BLaER1 treated with 17β-estradiol and CSF1 and Interleukin-3, amounts not matched to agents 10 nM and 100 nM (cell line): ENCODE data around the gene CDH15.
"Not testable (repeated sequence)": the region's sequence is repeated elsewhere in the genome, so short reads cannot be mapped to it uniquely, and the experiment has no call there.

Experiments used
- H3K27ac ChIP-seq, 11 experiments: shearing (Covaris generic); formaldehyde crosslinking; 2 replicates each; pipeline ENCODE4 v1.8.1; 2022
- H3K27me3 ChIP-seq, 11 experiments: shearing (Covaris generic); formaldehyde crosslinking; 2 replicates each; pipeline ENCODE4 v1.8.1; 2022
- H3K36me3 ChIP-seq, 11 experiments: shearing (Covaris generic); formaldehyde crosslinking; 2 replicates each; pipeline ENCODE4 v1.8.1; 2022
- H3K4me1 ChIP-seq, 10 experiments: shearing (Covaris generic); formaldehyde crosslinking; 2 replicates each; pipeline ENCODE4 v1.8.1; 2022
- H3K4me2 ChIP-seq, 11 experiments: shearing (Covaris generic); formaldehyde crosslinking; 2 replicates each; pipeline ENCODE4 v1.8.1; 2022
- H3K4me3 ChIP-seq, 10 experiments: shearing (Covaris generic); formaldehyde crosslinking; 2 replicates each; pipeline ENCODE4 v1.8.1; 2022
- H3K9ac ChIP-seq, 11 experiments: shearing (Covaris generic); formaldehyde crosslinking; 2 replicates each; pipeline ENCODE4 v1.8.1; 2022
- H3K9me3 ChIP-seq, 11 experiments: shearing (Covaris generic); formaldehyde crosslinking; replicated peaks in 1 of 11; 2 replicates each; pipeline ENCODE4 v1.8.1; 2022
- H4K20me1 ChIP-seq, 11 experiments: shearing (Covaris generic); formaldehyde crosslinking; 2 replicates each; pipeline ENCODE4 v1.8.1; 2022
- Cebpa-rat ChIP-seq, 11 experiments: shearing (Covaris generic); IDR thresholded peaks; 2 replicates each; pipeline ENCODE4 v1.8.1; 2022

CDH15 gene

GRCh38 chr16:89163297-89163696 lies 8.3 kb upstream of the CDH15 start:
- peak overlapping the region in 8 of 11 experiments; percentile 4 to 79 (median 62); a peak in 15 of 22 replicates for H3K4me2 ChIP-seq
- no peak for TF ChIP-seq Cebpa-rat (IDR thresholded peaks at IDR 0.05)
- no peaks in the 10 kb centered on the region for H3K36me3 ChIP-seq
- no peak overlapping the region for H3K27ac ChIP-seq
- H3K4me3 ChIP-seq, result no peak overlapping the region
- H3K4me1 ChIP-seq, result peaks cover 17 to 79% (median 75%) of the 10 kb centered on the region in 10 experiments
- no peak overlapping the region for H3K9ac ChIP-seq
- H4K20me1 ChIP-seq, result 0 out of 22 replicates have a peak, but pooled peaks cover 0 to 6% (median 0%) of the 10 kb centered on the region in 11 experiments
- no peaks in the 10 kb centered on the region for H3K9me3 ChIP-seq
- peaks cover 0 to 15% (median 0%) of the 10 kb centered on the region in 11 experiments; a peak in 6 of 22 replicates for H3K27me3 ChIP-seq

DNA sequence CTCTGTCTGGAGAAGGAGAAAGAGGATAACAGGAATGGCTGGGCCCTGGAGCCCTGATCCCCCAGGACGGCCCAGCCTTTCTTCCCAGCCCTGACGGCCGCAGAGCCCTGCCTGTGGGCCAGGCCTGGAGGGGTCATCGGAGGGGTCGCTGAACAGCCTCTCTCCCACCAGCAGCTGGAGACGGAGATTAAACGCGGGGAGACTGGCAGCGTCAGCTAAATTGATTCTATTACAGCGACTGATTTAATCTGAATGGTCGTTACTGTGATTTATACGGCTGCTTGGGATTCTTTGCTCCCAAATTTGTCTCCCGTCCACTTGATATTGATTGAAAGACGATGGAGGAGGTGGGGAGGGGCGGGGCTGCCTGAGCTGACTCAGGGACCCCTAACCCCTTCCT lies 7.1 kb upstream of the CDH15 start:
- Histone ChIP-seq H3K9me3 (no peaks in the 10 kb centered on the region), H3K4me1 (peaks cover 13 to 79% (median 74%) of the 10 kb centered on the region in 10 experiments), H3K4me2 (peak overlapping the region in 8 of 11 experiments; percentile 9 to 79 (median 62); a peak in 12 of 22 replicates), H3K27ac (no peak overlapping the region), H4K20me1 (peaks cover 0 to 7% (median 0%) of the 10 kb centered on the region in 11 experiments; a peak in 1 of 22 replicates), H3K27me3 (peaks cover 0 to 6% (median 0%) of the 10 kb centered on the region in 11 experiments; a peak in 6 of 22 replicates), H3K9ac (peak overlapping the region in 2 of 11 experiments; percentile 3 to 39; a peak in 2 of 22 replicates), H3K36me3 (no peaks in the 10 kb centered on the region), H3K4me3 (no peak overlapping the region)
- no peak for TF ChIP-seq Cebpa-rat (IDR thresholded peaks at IDR 0.05)

- no peaks in the 10 kb centered on the region for H3K36me3 ChIP-seq
- H3K9me3 ChIP-seq, result no peaks in the 10 kb centered on the region
- H3K27ac ChIP-seq, result no peak overlapping the region
- no peak overlapping the region for H3K4me2 ChIP-seq
- no peak for TF ChIP-seq Cebpa-rat (IDR thresholded peaks at IDR 0.05)
- H4K20me1 ChIP-seq, result peaks cover 0 to 9% (median under 1%) of the 10 kb centered on the region in 11 experiments; a peak in 5 of 22 replicates
- peaks cover 13 to 79% (median 75%) of the 10 kb centered on the region in 10 experiments for H3K4me1 ChIP-seq
- no peak overlapping the region for H3K4me3 ChIP-seq
- H3K27me3 ChIP-seq, result peaks cover 0 to 6% (median 0%) of the 10 kb centered on the region in 11 experiments; a peak in 9 of 22 replicates
- H3K9ac ChIP-seq, result 0 out of 22 replicates have a peak overlapping the region, but pooled peaks of 1 of the 11 experiments have one; percentile 3
Measured at GRCh38 chr16:89164847-89165680, 6.5 kb upstream of the CDH15 start.

DNA sequence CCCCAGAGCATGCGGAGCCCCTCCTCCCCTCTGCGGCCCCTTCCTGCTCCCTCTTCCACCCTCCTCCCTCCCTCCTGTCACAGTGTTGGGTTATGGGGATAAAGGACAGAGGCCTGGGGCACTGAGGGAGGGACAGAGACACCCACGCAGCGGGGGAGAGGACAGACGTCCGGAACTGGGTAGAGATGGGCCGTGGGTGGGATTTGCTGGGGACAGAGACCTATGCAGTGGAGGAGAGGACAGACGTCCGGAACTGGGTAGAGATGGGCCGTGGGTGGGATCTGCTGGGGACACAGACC lies 5.9 kb upstream of the CDH15 start:
- Histone ChIP-seq H4K20me1 (peaks cover 0 to 15% (median 6%) of the 10 kb centered on the region in 11 experiments; a peak in 8 of 22 replicates), H3K4me1 (peaks cover 16 to 82% (median 80%) of the 10 kb centered on the region in 10 experiments), H3K27me3 (peaks cover 0 to 12% (median 0%) of the 10 kb centered on the region in 11 experiments; a peak in 9 of 22 replicates)
- not testable (repeated sequence) for H3K4me3 ChIP-seq, H3K27ac ChIP-seq, H3K9me3 ChIP-seq, H3K4me2 ChIP-seq, H3K9ac ChIP-seq, H3K36me3 ChIP-seq

DNA sequence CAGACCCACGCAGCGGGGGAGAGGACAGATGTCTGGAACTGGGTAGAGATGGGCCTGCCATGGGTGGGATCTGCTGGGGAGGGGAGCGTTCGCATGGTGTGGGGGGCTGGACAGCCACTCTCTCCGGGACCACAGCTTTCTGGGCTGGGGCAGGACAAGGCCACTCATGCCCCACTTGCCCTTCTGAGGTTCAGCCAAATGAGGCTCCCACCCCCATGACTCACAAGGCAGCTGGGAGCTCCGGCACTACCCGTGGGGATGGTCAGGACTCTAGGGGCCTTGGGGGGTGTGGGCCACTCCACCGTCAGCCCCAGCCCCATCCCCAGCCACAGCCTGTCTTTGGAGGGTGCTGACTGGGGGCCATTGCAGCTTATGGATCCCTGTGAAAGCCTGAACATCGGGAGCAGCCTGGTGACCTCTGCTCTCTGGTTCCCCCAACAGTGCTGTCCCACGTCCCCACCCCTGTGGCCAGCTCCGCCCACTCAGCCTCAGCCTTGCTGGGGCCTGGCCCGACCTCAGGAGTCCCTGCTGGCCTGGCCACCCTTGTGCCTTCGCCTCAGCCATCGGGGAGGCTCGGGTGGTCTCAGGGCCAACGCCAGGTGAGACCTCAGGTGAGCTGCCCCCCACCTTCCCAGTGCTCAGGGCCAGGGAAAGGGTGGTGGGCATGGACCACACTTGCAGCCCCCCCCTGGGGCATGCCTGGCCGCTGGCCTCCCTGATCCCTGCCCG lies 4.7 kb upstream of the CDH15 start:
- no peaks in the 10 kb centered on the region for H3K9me3 ChIP-seq
- H3K4me2 ChIP-seq, result peak overlapping the region; percentile 74 to 94 (median 83)
- H3K36me3 ChIP-seq, result no peaks in the 10 kb centered on the region
- peaks cover 0 to 21% (median 10%) of the 10 kb centered on the region in 11 experiments; a peak in 10 of 22 replicates for H4K20me1 ChIP-seq
- peak overlapping the region in 9 of 11 experiments; percentile 22 to 64 (median 47); a peak in 14 of 22 replicates for H3K27ac ChIP-seq
- peak overlapping the region in 9 of 11 experiments; percentile 24 to 55 (median 41); a peak in 11 of 22 replicates for H3K9ac ChIP-seq
- no peak for TF ChIP-seq Cebpa-rat (IDR thresholded peaks at IDR 0.05)
- H3K4me1 ChIP-seq, result peaks cover 23 to 78% (median 76%) of the 10 kb centered on the region in 10 experiments
- no peak overlapping the region for H3K4me3 ChIP-seq
- peaks cover 0 to 17% (median 0%) of the 10 kb centered on the region in 11 experiments; a peak in 9 of 22 replicates for H3K27me3 ChIP-seq

- peaks cover 0 to 17% (median 0%) of the 10 kb centered on the region in 11 experiments; a peak in 9 of 22 replicates for H3K27me3 ChIP-seq
- no peaks in the 10 kb centered on the region for H3K36me3 ChIP-seq
- H3K9me3 ChIP-seq, result no peaks in the 10 kb centered on the region
- H3K4me2 ChIP-seq, result peak overlapping the region; percentile 74 to 94 (median 83)
- TF ChIP-seq Cebpa-rat (IDR thresholded peaks at IDR 0.05), result no peak
- H3K4me1 ChIP-seq, result peaks cover 30 to 78% (median 76%) of the 10 kb centered on the region in 10 experiments
- peak overlapping the region in 9 of 11 experiments; percentile 22 to 64 (median 47); a peak in 14 of 22 replicates for H3K27ac ChIP-seq
- peaks cover 0 to 27% (median 10%) of the 10 kb centered on the region in 11 experiments; a peak in 10 of 22 replicates for H4K20me1 ChIP-seq
- H3K4me3 ChIP-seq, result no peak overlapping the region
- peak overlapping the region in 9 of 11 experiments; percentile 24 to 55 (median 41); a peak in 11 of 22 replicates for H3K9ac ChIP-seq
Measured at GRCh38 chr16:89167425-89167941, 4.1 kb upstream of the CDH15 start.

DNA sequence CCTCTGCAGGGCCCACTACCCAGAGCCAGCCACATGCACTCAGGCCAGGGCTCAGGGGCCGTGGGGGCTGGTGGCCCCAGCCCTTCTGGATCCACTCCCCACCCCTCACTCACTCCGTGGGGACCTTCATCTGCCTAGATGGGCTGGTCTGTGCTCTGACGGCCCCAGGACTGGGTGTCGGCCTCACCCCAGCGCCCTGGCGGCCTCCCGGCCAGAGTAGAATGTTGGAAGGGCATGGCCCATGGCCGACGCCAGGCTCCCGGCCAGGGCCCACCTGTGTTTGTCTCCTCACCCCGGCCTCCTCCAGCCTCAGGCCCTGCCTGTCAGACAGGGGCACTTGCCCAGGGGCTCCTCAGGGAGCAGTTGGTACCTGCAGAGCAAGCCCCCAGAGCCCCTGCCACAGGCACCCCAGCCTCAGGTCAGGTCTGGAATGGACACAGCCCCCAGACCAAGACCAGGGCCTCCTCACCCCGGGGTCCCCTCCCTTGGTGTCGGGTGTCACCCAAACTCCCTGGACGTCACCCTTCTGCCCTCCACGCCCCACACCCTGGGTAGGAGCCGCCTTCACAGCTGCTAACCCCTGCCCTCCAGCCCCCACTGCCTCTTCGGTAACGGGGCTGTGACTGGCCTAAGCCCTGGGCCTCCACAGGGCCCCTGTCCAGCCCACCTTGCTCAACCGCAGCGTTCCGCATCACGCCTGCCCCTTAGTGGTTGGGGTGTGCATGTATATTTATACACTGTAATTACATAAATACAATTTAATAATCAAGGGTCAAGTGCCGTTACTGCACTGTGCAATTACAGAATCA lies 3.0 kb upstream of the CDH15 start:
- H3K27ac ChIP-seq, result 0 out of 22 replicates have a peak overlapping the region, but pooled peaks of 1 of the 11 experiments have one; percentile 23
- no peak for TF ChIP-seq Cebpa-rat (IDR thresholded peaks at IDR 0.05)
- peak overlapping the region in 7 of 11 experiments; percentile 12 to 95 (median 93); a peak in 10 of 22 replicates for H3K4me2 ChIP-seq
- peaks cover 0 to 38% (median 10%) of the 10 kb centered on the region in 11 experiments; a peak in 10 of 22 replicates for H4K20me1 ChIP-seq
- H3K36me3 ChIP-seq, result no peaks in the 10 kb centered on the region
- H3K9me3 ChIP-seq, result no peaks in the 10 kb centered on the region
- peaks cover 0 to 17% (median 0%) of the 10 kb centered on the region in 11 experiments; a peak in 9 of 22 replicates for H3K27me3 ChIP-seq
- 0 out of 22 replicates have a peak overlapping the region, but pooled peaks of 2 of the 11 experiments have one; percentile 17 to 19 for H3K9ac ChIP-seq
- H3K4me3 ChIP-seq, result no peak overlapping the region
- H3K4me1 ChIP-seq, result peaks cover 41 to 78% (median 76%) of the 10 kb centered on the region in 10 experiments
